RCC 7860 (cell line): ENCODE measurements around the gene CKLF.
A peak's percentile ranks its signal among the peaks of the same experiment; 100 is the strongest.

Experiments
- DNase-seq: peaks from one replicate; pipeline ENCODE4 v3.0.0-alpha.2; 2015; ENCODE audit warnings: low spot score
- FAIRE-seq: peaks from 2 replicates; lab custom pipeline; 2012; peaks lifted over from hg19 to GRCh38; lab: Jason Lieb, UNC

Gene CKLF

DNA sequence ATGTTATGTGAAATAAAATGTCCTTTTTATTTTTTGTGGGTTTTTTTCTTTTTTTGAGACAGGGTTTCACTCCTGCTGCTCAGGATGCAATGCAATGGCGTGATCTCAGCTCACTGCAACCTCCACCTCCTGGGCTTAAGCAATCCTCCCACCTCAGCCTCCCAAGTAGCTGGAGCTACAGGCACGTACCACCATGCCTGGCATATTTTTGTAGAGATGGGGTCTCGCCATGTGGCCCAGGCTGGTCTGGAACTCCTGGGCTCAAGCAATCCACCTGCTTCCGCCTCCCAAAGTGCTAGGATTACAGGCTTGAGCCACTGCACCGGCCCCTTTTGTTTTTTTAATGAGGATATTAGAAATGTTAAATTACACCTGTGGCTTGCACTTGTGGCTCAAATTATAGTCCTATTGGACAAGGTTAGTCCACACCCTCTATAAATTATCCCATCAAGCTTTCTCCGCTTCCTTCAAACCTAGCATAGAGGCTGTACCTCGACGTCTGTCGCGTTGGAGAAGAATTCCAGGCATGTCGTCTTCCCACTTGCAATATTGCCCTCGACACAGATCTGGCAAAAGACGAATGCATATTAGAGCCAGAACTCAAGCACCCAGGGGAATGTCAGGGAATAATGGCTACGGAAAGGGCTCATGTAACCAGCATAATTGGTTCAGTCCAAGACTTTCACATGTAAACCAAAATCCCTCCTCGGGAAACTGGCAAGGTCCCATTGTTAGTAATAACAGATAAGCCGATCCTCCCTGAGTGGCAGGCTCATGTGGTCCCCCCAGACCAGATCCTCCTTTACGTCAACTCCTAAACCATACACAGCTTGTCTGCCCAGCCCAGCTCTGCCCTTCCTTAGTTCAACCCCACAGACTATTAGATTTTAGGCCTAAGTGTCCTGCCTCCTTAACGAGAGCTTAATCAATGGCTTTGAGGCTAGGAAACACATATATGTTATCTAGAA, 10.7 kb upstream of the CKLF start:
- DNase-seq (no peak), FAIRE-seq (no peak)

DNA sequence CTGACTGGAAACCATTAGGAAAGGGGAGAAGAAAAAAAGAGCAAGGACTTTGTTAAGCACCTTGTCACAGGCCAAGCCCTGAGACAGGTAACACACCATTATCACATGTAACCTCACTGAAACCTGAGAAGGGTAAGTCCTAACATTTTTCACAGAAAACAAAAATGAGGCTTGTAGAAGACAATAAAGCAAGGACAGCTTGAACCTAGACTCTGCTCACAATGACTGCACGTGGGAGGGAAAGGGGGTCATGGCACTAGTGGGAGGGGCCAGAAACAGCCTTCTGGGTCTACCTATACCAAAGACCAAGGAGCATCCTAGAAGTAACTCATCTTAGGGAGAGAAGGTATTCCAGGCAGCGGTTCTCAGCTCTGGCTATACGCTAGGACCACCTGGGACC, 10.0 kb upstream of the CKLF start:
- DNase-seq (no peak), FAIRE-seq (no peak)

DNA sequence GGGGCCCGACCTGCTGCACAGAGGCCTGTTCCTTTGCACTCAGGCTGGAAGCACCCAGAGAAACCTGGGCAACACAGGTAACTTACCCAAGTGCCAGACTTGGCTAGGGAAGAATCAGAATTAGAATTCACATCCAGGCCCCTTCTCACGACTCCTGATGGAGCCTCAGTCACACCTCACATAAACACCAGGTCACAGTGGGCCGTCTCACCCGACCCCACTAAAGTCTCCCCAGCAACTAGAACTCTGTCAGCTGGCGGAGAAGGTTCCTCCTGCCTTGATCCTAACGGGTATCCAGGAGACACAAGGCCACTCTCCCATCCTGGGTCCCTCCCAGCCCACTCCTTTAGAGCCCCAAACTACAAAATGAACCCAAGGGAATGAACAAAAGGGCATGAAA, 8.8 kb upstream of the CKLF start:
- FAIRE-seq = no peak
- DNase-seq = no peak

DNA sequence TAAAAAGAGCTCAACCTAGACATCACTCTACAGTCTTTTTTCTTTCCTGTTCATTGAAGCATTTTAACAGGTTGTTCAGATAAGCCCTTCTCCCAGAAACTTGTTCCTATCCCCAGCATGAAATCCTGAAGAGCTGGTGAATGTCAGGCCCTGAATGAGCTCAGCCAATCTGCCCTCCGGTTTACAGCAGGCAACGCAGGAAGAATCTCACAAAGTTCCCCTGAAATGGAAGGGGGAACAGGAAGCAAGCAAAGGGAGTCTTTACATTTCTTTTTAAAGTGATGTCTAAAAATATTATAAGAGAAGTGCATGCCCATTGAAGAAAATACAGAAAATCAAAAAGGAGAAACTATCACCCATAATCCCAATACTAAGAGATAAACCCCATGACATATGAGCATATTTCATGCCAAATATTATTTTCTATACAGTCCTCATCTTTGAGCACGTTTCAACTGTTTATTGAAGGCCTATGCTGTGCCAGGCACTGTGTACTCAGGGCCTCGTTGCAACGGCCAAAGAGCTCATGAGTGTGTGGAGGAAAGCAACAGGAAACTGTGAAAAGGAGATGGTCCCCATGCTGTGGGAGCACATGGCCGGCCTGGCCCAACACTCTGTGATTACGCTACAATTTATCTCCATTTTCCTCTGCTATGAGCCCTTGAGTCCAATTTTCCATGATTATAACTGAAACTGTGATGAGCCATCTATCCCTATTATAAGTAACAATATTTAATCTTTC, 8.2 kb upstream of the CKLF start:
- FAIRE-seq (no peak), DNase-seq (no peak)

DNA sequence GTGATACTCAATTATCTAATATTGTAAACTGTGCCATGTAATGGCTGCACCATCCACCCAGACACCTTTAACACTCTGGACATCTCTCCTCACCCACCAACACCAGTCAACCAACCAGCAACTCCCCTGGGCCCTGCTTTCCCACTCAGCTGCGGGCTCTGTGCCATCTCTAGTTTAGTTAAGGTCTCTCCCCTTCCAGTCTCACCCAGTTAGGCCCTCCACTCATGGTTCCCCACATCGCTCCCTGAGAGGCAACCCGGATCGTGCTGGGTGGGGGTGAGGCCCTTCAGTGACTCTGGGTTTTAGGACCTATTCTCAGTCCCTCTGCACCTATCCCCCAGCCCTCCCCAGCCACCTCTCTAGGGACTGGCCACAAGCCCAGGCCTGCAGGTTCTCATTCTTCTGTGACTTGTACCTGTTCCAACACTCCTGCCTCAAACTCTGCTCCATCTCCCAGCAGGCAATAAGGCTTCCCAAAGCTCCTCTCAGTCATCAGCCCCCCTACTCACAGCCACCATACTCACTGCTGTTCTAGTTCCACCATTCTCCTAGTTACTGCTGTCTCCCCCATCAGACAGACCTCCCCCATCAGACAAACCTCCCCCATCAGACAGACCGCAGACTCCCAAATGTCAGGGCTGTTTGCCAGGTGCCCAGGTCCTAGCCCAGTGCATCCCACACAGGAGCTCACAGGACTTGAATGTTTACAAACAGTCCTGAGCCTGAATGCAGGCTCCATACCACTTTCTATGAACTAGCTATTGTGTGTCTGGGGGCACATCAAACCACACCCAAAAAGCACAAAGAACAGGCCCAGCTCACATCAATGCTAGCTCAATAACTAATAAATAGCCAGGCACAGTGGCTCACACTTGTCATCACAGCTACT, 5.0 kb upstream of the CKLF start:
- DNase-seq (no peak), FAIRE-seq (no peak)

DNA sequence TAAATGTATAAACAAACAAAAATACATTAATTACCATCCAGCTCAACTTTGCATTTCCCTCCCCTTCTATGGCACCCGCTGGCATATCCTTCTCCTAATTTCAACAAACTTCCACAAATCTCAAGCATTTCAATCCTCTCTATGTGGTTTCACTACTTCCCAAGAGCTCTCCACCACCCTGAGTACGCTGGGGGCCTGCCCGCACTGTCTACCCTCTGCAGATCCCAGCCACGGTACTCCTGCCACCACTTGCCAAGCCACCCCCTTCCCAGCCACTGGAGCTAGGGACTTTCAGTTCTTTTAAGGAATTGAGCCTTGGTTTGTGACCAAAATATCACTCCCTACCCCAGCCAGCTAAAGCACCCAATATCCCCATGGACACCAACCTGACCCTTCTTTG, 4.3 kb upstream of the CKLF start:
- FAIRE-seq = no peak
- DNase-seq = no peak

DNA sequence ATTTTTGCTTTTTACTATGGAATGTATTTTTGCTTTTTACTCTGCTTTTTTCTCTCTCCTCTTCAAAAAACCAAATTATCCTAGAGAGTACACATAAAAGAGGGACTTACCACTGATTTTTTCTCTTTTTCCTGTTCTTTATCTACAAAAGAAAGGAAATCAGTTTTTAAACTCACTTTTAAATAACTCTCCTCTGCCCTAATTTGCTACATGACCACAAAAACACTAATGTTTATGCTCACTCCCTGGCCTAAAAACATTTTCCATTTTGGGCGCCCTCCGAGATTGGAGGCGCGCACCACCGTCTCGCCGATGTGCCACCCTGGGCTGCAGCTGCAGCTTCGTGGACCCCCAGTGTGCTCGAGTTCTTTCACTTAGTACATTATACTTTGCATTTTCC, 3.5 kb upstream of the CKLF start:
- FAIRE-seq = no peak
- no peak for DNase-seq

DNA sequence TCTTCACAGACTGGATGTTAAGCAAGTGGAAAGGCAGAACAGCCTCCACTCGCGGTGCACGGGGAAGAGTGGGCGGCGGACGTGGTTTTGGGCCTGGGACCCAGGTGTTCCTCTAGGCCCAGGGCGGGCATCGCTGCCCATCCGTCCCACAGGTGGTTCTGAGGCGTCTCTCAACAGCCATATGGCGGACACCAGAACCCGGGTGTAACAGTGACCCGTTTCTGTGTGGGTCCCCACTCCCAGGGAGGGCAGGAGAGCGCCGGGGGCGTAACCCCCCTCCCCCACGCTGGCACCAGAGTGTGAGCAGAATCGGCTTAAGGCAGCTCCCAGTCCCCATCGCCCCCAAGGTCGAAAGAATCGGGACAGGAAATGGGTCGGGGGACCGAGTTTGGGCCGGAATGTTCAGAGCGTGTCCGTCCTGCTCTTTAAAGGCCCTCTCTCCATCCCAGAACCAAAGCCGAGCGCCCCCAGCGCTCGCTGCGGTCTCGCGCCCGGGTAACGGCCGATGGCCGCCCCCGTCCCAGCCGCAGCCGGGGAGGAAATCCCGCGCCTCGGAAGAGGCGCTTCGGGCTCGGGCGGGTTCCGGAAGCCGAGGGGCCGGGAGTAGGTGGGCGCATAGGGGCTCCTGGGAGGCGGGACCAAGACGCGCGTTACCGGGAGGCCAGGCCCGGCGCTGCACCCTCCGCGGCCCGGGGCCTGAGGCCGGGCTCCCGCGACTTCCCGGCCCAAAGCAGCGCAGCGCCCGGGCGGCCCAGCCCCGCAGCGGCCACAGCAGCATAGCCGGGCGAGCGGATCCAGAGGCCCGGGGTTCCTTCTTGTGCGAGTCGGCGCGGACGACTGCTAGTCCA, 2.9 kb upstream of the CKLF start, which contains the start of gene TK2:
TSS of gene TK2 (minus strand) at position 839 of the 848 bp plus-strand sequence. CDS start at position 778, 61 bp downstream.
- no peak for FAIRE-seq
- peak; percentile 24 for DNase-seq

DNA sequence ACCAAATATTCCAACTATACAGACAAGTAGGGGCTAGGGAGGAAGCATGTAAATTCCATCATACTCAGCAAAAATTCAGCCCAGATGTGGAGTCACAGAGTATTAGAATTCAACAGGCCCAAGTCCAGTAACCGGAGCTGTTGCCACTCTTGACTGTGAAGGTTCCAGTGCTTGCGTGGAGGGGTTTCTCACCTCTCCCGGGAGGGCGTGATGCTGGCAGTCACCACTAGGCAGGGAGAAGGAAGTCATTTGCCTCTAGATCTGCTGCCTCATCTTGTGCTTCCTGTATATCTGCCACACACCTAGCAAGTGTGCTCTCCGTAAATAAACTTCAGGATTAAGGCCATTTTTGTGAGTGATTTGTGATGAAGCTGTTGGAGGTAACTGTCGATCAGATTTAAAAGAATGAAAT, 1.0 kb upstream of the CKLF start:
- peak; percentile 56 for DNase-seq
- FAIRE-seq = no peak

DNA sequence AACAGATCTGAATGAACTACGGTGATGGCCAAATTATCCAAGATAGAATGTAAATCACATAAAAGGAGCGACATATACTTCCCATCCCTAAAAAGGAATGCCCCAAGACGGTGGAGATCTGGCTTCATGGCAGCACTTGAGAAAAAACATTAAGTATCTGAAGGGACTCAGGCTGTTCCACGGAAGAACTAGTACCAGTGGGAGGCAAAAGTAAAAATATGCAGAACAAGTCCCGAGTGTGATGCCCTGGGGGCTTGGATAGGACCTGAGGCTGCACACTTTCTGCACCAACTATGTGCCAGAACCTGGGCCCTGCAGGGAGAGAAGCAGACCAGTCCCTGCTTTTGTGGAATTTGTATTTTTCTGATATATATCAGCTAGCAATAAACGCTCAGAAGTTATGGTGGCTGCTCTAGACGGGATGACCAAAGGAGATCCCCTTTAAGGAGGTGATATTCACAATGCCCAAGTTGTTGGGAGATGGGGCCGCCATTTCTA, 539 bp upstream of the CKLF start:
- FAIRE-seq = no peak

DNA sequence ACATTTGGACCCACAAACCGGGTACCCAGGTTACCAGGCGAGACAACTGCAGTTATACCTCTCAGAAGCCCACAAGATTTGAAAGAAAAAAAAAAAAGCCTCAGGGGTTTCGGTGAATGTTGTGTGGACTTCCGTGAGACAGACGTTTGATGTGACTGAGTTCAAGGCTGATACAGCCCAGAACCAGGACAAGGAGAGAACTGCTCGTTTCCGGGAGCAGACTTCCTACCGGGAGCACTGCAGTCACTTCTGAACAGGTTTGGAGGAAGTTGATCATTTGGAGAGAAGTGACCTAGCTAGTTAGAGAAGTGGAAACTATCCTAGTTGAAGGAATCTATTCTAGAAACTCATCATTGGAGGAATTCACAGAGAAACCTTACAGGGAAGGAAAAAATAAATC, 847 bp downstream of the CKLF start:
- no peak for FAIRE-seq
- no peak for DNase-seq

More for the DNA sequence above, 539 bp upstream of the CKLF start:
- DNase-seq = no peak

DNA sequence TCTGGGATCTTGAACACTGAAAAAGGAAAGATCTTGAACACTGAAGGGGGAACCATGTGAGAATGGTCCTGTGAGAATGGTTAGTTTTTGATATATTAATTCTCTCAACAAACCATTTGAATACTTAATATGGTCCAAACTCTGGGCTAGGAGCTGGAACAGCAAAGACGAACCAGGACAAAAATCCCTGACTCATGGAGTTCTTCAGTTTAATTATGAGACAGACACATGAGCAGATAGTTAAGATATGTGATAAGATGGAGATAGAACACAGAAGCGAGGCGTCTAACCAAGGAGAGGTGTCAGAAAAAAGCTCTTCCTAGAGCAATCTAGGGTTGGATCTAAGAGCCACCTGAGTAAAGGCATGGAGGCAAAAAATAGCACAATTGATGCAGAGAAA, 1.6 kb downstream of the CKLF start:
- no peak for FAIRE-seq
- DNase-seq = no peak

DNA sequence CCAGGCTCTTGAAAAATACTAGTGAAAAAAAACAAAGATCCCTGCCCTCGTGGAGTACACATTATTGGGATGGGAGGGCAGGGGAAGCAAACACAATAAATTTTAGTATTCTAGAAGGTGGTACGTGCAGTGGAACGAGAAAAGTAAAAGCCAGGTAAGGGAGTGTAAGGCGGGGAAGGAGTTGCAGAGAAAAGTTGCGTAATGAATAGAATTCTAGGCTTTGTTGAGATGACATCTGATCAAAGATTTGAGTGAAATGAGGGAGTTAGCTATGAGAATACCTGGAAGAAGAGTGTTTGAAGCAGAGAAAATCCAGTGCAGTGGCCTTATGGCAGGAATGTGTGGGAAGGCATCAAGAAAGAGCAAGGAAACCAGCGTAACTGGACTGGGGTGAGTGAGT, 2.1 kb downstream of the CKLF start:
- DNase-seq (no peak), FAIRE-seq (no peak)

DNA sequence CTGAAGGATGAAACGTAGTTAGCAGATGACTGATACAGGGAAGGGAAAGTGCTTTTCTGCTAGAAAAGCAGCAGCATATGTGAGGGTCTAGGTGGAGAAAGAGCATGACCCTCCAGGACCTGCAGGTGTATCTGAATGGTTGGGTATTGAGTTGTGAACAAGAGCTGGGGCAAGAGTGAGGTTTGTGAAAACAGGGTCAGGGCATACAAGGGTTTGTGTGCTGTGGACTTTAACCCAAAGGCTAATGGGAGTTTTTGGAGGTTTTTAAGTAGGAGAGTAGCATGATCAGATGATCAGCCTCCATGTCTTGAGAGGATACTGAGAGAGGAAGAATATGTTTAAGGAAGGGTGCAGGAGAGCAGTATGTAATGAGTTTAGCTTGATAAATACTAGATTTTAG, 7.7 kb downstream of the CKLF start:
- FAIRE-seq (no peak), DNase-seq (no peak)

DNA sequence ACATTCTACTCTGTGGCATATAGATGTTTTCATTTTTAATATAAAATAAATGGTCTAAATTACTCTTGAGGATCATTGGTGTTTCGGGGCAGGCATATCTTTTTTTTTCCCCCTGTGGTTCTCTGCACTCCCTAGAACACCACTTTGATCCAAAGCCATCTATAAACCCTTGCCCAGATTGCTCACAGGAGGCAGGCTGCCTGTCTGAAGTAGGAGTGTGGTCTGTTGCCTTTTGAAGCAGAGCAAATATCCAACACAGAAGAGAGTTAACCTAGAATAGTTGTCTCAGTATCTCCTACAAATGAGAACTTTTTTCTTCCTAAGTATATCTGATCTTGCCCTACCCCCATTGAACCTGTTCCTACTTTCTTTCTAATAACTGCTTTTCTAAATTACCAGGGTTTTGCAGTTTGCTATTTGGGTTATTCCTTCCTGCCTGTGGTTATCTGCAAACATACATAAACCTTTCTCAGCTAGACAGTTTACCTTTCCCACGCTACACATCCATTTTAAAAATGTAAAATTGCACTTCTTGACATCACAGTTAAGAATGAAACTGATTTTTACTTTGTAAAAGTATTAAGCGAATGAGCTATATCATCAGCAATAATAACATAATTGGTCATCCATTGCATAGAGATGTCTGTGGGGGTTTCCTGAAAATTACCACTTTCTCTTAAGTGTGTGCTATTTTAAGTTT, 9.2 kb downstream of the CKLF start:
- no peak for DNase-seq
- no peak for FAIRE-seq

DNA sequence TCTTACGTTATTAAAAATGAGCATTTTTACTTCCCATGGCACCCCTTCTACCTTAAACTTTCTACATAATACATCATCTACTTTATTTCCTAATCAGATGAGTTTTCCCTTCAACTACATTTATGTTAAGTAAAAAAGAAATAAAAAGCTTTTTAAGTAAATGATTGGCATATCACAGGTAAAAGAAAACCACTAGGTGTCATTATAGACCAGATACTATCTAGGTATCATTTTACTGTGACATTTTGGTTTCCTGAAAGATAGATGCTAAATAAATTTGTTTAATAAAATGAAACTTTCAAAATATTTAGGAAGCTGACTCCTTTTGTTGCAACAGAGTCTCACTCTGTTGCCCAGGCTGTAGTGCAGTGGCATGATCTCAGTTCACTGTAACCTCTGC, 10.0 kb downstream of the CKLF start:
- FAIRE-seq (peak; percentile 16), DNase-seq (no peak)

DNA sequence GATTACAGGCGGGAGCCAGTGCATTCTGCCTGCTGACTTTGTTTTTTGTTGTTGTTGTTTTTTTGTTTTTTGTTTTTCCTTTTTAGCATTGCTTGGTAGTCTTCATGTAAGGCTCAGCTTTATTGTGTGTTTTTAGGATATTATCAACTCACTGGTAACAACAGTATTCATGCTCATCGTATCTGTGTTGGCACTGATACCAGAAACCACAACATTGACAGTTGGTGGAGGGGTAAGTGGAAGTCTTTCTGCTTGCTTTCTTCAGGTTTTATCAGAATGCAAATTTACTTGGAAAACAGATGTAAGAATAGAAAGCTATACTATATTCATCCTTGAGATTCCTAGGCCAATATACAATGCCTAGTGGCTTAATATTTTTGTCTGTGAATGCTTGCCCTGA, 10.6 kb downstream of the CKLF start:
- DNase-seq (no peak), FAIRE-seq (no peak)

DNA sequence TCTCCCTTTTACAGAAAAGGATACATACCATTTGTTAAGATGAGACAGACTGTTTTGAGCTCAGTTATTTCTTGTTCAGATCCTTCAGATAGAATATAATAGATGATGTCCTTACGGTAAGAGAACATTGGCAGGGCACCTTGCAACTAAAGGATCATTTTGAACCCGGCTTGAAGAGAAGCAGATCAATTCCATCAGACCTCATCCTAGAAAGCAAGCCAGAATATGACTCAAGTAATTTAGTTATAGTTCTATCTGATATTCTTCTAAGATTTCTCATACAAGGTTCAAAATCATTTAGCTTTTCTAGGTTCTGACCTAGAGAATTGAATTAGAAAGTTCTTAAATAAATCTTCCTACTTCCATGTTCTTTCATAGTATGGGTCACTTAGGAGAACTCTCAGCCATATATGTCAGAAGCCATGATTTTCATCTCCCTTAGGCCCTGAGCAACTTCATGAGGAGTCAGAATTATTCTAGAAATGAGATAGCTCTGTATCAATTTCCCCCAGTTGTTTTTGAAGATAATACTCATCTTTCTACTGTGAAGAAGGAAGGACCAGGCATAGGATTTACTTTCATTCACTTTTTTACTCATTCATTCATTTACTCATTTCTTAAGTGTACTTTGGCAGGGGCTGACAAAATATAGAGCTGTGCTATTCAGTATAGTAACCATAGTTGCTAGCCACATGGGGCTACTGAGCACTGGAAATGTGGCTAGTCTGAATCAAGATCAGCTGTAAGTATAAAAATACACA, 11.4 kb downstream of the CKLF start:
- no peak for DNase-seq
- no peak for FAIRE-seq
